Measurements from ENCODE around the gene UNC5C. TPM values are rescaled to one million over a fixed set of nuclear protein-coding genes. Genes with fewer than 3 reads are reported as not detected.

Gene UNC5C
- polyA plus RNA-seq, 1 of the 3 experiments (the other 2 are of a cell fraction): 3.3 TPM

- no peaks in the 10 kb centered on the region for H3K27me3 ChIP-seq (ENCODE audit: insufficient read depth)
- no peaks in the 10 kb centered on the region for H3K9me2 ChIP-seq
- H4K20me1 ChIP-seq (ENCODE audit: insufficient read depth): no peaks in the 10 kb centered on the region
- CTCF ChIA-PET: no interaction called here
- H3K9ac ChIP-seq: no peak overlapping the region
- H2AFZ ChIP-seq (ENCODE audit: low read depth): no peak overlapping the region
- H3K36me3 ChIP-seq (replicated peaks in 1 of 2; ENCODE audit: control insufficient read depth in 1 of 2, insufficient read depth in 2 of 2, low read length in 1 of 2): peaks cover 0 to 64% of the 10 kb centered on the region in 2 experiments
- no peak overlapping the region for H3K27ac ChIP-seq (ENCODE audit: low read depth in 2 of 2, low read length in 1 of 2)
- H3K4me2 ChIP-seq: no peak overlapping the region
- no peaks in the 10 kb centered on the region; a peak in 1 of 4 replicates for H3K4me1 ChIP-seq (ENCODE audit: control insufficient read depth in 1 of 2, insufficient read depth in 2 of 2, low read depth in 1 of 2, low read length in 1 of 2)
- H3K9me3 ChIP-seq: no peaks in the 10 kb centered on the region
- TF ChIP-seq RAD21 (IDR thresholded peaks at IDR 0.05; ENCODE audit: low read length) (no peak), RXRA (IDR thresholded peaks at IDR 0.05; ENCODE audit: borderline replicate concordance, low read depth) (no peak), NFIC (IDR thresholded peaks at IDR 0.05; ENCODE audit: borderline replicate concordance) (no peak), FOXM1 (IDR thresholded peaks at IDR 0.05; ENCODE audit: low read depth) (no peak), ZBTB33 (IDR thresholded peaks at IDR 0.05; ENCODE audit: borderline replicate concordance, low read depth) (no peak)
- no peaks in the 10 kb centered on the region for H3F3A ChIP-seq (replicated peaks; ENCODE audit: insufficient read depth)
- no peak for DNase-seq
- 84% methylated on average over 1 of the region's 1 CpG for WGBS (ENCODE audit: low lambda C conversion rate)
- H3K79me2 ChIP-seq (ENCODE audit: insufficient read depth): no peaks in the 10 kb centered on the region
- POLR2A ChIA-PET: interaction anchor here (0.6 kb wide), 1 partner anchor 23 kb away, joined by 3 read pairs; no protein-coding TSS in a partner anchor
- no peak overlapping the region for H3K4me3 ChIP-seq (ENCODE audit: low read depth in 2 of 2, low read length in 1 of 2)
Observed at GRCh38 chr4:95243892-95244291, 304.9 kb downstream of the UNC5C start.

GRCh38 chr4:95238554-95238953 is 310.2 kb downstream of the UNC5C start:
- no peaks in the 10 kb centered on the region for H3K9me3 ChIP-seq
- no peak overlapping the region for H3K4me2 ChIP-seq
- H3K9ac ChIP-seq: no peak overlapping the region
- no peaks in the 10 kb centered on the region for H3K4me1 ChIP-seq (ENCODE audit: control insufficient read depth in 1 of 2, insufficient read depth in 2 of 2, low read depth in 1 of 2, low read length in 1 of 2)
- DNase-seq: no peak
- no peak overlapping the region for H3K27ac ChIP-seq (ENCODE audit: low read depth in 2 of 2, low read length in 1 of 2)
- no peaks in the 10 kb centered on the region for H3K27me3 ChIP-seq (ENCODE audit: insufficient read depth)
- H2AFZ ChIP-seq (ENCODE audit: low read depth): no peak overlapping the region
- peaks cover 4 to 52% of the 10 kb centered on the region in 2 experiments for H3K36me3 ChIP-seq (replicated peaks in 1 of 2; ENCODE audit: control insufficient read depth in 1 of 2, insufficient read depth in 2 of 2, low read length in 1 of 2)
- no peak overlapping the region for H3K4me3 ChIP-seq (ENCODE audit: low read depth in 2 of 2, low read length in 1 of 2)
- H3F3A ChIP-seq (replicated peaks; ENCODE audit: insufficient read depth): no peaks in the 10 kb centered on the region
- POLR2A ChIA-PET: no interaction called here
- CTCF ChIA-PET: interaction anchor here (0.6 to 1.3 kb wide), 2 partner anchors 11 to 307 kb away, joined by 3 to 4 read pairs; no protein-coding TSS in a partner anchor
- TF ChIP-seq ELF1 (IDR thresholded peaks at IDR 0.05): no peak
- H3K9me2 ChIP-seq: no peaks in the 10 kb centered on the region
- no peaks in the 10 kb centered on the region for H4K20me1 ChIP-seq (ENCODE audit: insufficient read depth)
- no peaks in the 10 kb centered on the region for H3K79me2 ChIP-seq (ENCODE audit: insufficient read depth)

- H3K9ac ChIP-seq: no peak overlapping the region
- peaks cover 0 to 16% of the 10 kb centered on the region in 2 experiments for H3K36me3 ChIP-seq (replicated peaks in 1 of 2; ENCODE audit: control insufficient read depth in 1 of 2, insufficient read depth in 2 of 2, low read length in 1 of 2)
- H3F3A ChIP-seq (replicated peaks; ENCODE audit: insufficient read depth): no peaks in the 10 kb centered on the region
- no peak overlapping the region for H2AFZ ChIP-seq (ENCODE audit: low read depth)
- no peak overlapping the region for H3K4me3 ChIP-seq (ENCODE audit: low read depth in 2 of 2, low read length in 1 of 2)
- no peak for TF ChIP-seq ELF1 (IDR thresholded peaks at IDR 0.05)
- TF ChIP-seq TEAD4 (IDR thresholded peaks at IDR 0.05; ENCODE audit: borderline replicate concordance, insufficient read depth): no peak
- no peak for TF ChIP-seq RXRA (IDR thresholded peaks at IDR 0.05; ENCODE audit: borderline replicate concordance, low read depth)
- WGBS (ENCODE audit: low lambda C conversion rate): 95% methylated on average over 7 of the region's 7 CpGs
- no peaks in the 10 kb centered on the region for H3K9me2 ChIP-seq
- CTCF ChIA-PET: no interaction called here
- no peaks in the 10 kb centered on the region; a peak in 1 of 4 replicates for H3K4me1 ChIP-seq (ENCODE audit: control insufficient read depth in 1 of 2, insufficient read depth in 2 of 2, low read depth in 1 of 2, low read length in 1 of 2)
- H3K9me3 ChIP-seq: no peaks in the 10 kb centered on the region
- H3K4me2 ChIP-seq: no peak overlapping the region
- H3K27ac ChIP-seq (ENCODE audit: low read depth in 2 of 2, low read length in 1 of 2): no peak overlapping the region; a peak in 1 of 4 replicates
- H3K79me2 ChIP-seq (ENCODE audit: insufficient read depth): no peaks in the 10 kb centered on the region
- POLR2A ChIA-PET: no interaction called here
- no peaks in the 10 kb centered on the region for H4K20me1 ChIP-seq (ENCODE audit: insufficient read depth)
- DNase-seq: no peak
- no peaks in the 10 kb centered on the region for H3K27me3 ChIP-seq (ENCODE audit: insufficient read depth)
Observed at GRCh38 chr4:95232358-95233156, 316.2 kb downstream of the UNC5C start.
